Peyer's patch (tissue), 4 donors: ENCODE data around the gene MYH16. TPM values are rescaled to one million over a fixed set of nuclear protein-coding genes. Genes with fewer than 3 reads are reported as not detected.
"Not testable (repeated sequence)": the region's sequence is repeated elsewhere in the genome, so short reads cannot be mapped to it uniquely, and the experiment has no call there.

Source experiments
- DNase-seq, 3 donors: peaks; one replicate each; pipeline ENCODE4 v3.0.0-alpha.2; 2017 to 2019
- H3K27ac ChIP-seq, 4 donors: fragments of 200-600 bp; sonication (generic); one replicate each; pipeline ENCODE4 v1.5.1; 2016 to 2019
- H3K27me3 ChIP-seq, 2 donors: fragments of 200-600 bp; sonication (generic); one replicate each; pipeline ENCODE4 v1.5.1; 2019
- H3K36me3 ChIP-seq, 3 donors: fragments of 200-600 bp; sonication (generic); one replicate each; pipeline ENCODE4 v1.5.1; 2016 to 2019
- H3K4me1 ChIP-seq, 4 donors: fragments of 200-600 bp; sonication (generic); one replicate each; pipeline ENCODE4 v1.5.1; 2016 to 2019
- H3K4me3 ChIP-seq, 4 donors: fragments of 200-600 bp; sonication (generic); 1 replicate in 3 of 4; 2 replicates in 1 of 4; pipeline ENCODE4 v1.5.1; 2016 to 2019; ENCODE audit warnings: mild to moderate bottlenecking in 1 of 4
- H3K9me3 ChIP-seq, 4 donors: fragments of 200-600 bp; sonication (generic); one replicate each; pipeline ENCODE4 v1.5.1; 2016 to 2019; ENCODE audit warnings: mild to moderate bottlenecking in 1 of 4
- CTCF ChIP-seq, 6 experiments: fragments of 450-650 bp in 4 of 6; fragments of 200-600 bp in 2 of 6; sonication (generic) in 1 of 6; IDR thresholded peaks; one replicate each; pipeline ENCODE4 v1.5.1; 2017 to 2019; ENCODE audit warnings: antibody characterized with exemption in 6 of 6, mild to moderate bottlenecking in 3 of 6, moderate library complexity in 1 of 6
- POLR2A ChIP-seq, 2 donors: fragments of 450-650 bp; IDR thresholded peaks; one replicate each; pipeline ENCODE4 v1.5.1; 2017; ENCODE audit warnings: antibody characterized with exemption in 2 of 2, mild to moderate bottlenecking in 2 of 2, moderate library complexity in 2 of 2
- total RNA-seq, 4 donors: library from RNA; depleted of rRNA; stranded (reverse); fragments of >200 nt; gene quantifications; one replicate each; pipeline ENCODE4 v1.1.0, GENCODE V29; 2016

The MYH16 gene
- total RNA-seq, 4 donors from 2014 or later, result not detected

- H3K9me3 ChIP-seq, result no peaks in the 10 kb centered on the region
- H3K27ac ChIP-seq, result no peak overlapping the region
- DNase-seq, result no peak
- H3K36me3 ChIP-seq, result peaks cover 0 to 100% (median 0%) of the 10 kb centered on the region in 3 donors
- TF ChIP-seq POLR2A (IDR thresholded peaks at IDR 0.05), result no peak
- no peak for TF ChIP-seq CTCF (IDR thresholded peaks at IDR 0.05)
- no peaks in the 10 kb centered on the region for H3K4me1 ChIP-seq
- H3K4me3 ChIP-seq, result no peak overlapping the region
- H3K27me3 ChIP-seq, result no peaks in the 10 kb centered on the region
These were observed 79.6 kb downstream of the MYH16 start for GRCh38 chr7:99352247-99352646.

GRCh38 chr7:99355098-99355497 is 82.5 kb downstream of the MYH16 start:
- Histone ChIP-seq H3K4me1 (no peaks in the 10 kb centered on the region), H3K36me3 (peaks cover 0 to 100% (median 0%) of the 10 kb centered on the region in 3 donors), H3K9me3 (no peaks in the 10 kb centered on the region), H3K4me3 (no peak overlapping the region), H3K27me3 (no peaks in the 10 kb centered on the region), H3K27ac (no peak overlapping the region)
- no peak for TF ChIP-seq POLR2A (IDR thresholded peaks at IDR 0.05)
- peak in 1 of 3 donors; percentile 14 for DNase-seq

- no peaks in the 10 kb centered on the region for H3K27me3 ChIP-seq
- no peaks in the 10 kb centered on the region for H3K4me1 ChIP-seq
- H3K27ac ChIP-seq, result no peak overlapping the region
- peaks cover 0 to 100% (median 0%) of the 10 kb centered on the region in 3 donors for H3K36me3 ChIP-seq
- no peak for TF ChIP-seq CTCF (IDR thresholded peaks at IDR 0.05)
- TF ChIP-seq POLR2A (IDR thresholded peaks at IDR 0.05), result no peak
- no peak for DNase-seq
- no peak overlapping the region for H3K4me3 ChIP-seq
- no peaks in the 10 kb centered on the region for H3K9me3 ChIP-seq
These were observed 85.3 kb downstream of the MYH16 start for GRCh38 chr7:99357701-99358490.

- not testable (repeated sequence) for H3K4me1 ChIP-seq, H3K27me3 ChIP-seq, H3K9me3 ChIP-seq, DNase-seq, H3K27ac ChIP-seq, H3K4me3 ChIP-seq
- H3K36me3 ChIP-seq, result peaks cover 0 to 100% (median 0%) of the 10 kb centered on the region in 3 donors
These were observed 85.9 kb downstream of the MYH16 start for GRCh38 chr7:99358521-99358920.

- Histone ChIP-seq H3K36me3 (peaks cover 0 to 100% (median 0%) of the 10 kb centered on the region in 3 donors), H3K4me3 (no peak overlapping the region), H3K4me1 (no peaks in the 10 kb centered on the region), H3K9me3 (no peaks in the 10 kb centered on the region), H3K27ac (no peak overlapping the region), H3K27me3 (no peaks in the 10 kb centered on the region)
- no peak for DNase-seq
- TF ChIP-seq POLR2A (IDR thresholded peaks at IDR 0.05) (no peak), CTCF (IDR thresholded peaks at IDR 0.05) (no peak)
These were observed 87.0 kb downstream of the MYH16 start for GRCh38 chr7:99359465-99360154.

Other genes with a start within 250 kb of the MYH16 start
- 10 to 100 TPM; 17.2 to 85.0 (median 43.0) TPM for gene SMURF1, start 128.7 kb upstream of the MYH16 start, total RNA-seq
- gene KPNA7, start 64.7 kb upstream of the MYH16 start, total RNA-seq, result 1 to 10 TPM in 1 of 4 donors, not detected in 3; 1.4 TPM
- gene ARPC1A, start 53.1 kb downstream of the MYH16 start, total RNA-seq, result 100 to 1,000 TPM; 195 to 278 (median 225) TPM
- 100 to 1,000 TPM; 228 to 386 (median 343) TPM for gene ARPC1B, start 101.9 kb downstream of the MYH16 start, total RNA-seq
- gene PDAP1, start 135.8 kb downstream of the MYH16 start, total RNA-seq, result 10 to 100 TPM; 32.4 to 52.0 (median 40.6) TPM
- 10 to 100 TPM; 44.7 to 82.0 (median 58.4) TPM for gene BUD31, start 136.1 kb downstream of the MYH16 start, total RNA-seq
- gene PTCD1, start 166.0 kb downstream of the MYH16 start, total RNA-seq, result 1 to 10 TPM; 8.3 to 9.1 (median 8.6) TPM
- gene CPSF4, start 166.1 kb downstream of the MYH16 start, total RNA-seq, result 10 to 100 TPM; 21.4 to 42.2 (median 35.5) TPM
- gene ATP5MF, start 193.3 kb downstream of the MYH16 start, total RNA-seq, result 100 to 1,000 TPM; 352 to 597 (median 546) TPM
- 10 to 100 TPM; 23.8 to 44.8 (median 36.8) TPM for gene ZNF789, start 200.1 kb downstream of the MYH16 start, total RNA-seq
- gene ZNF394, start 227.4 kb downstream of the MYH16 start, total RNA-seq, result 10 to 100 TPM; 37.3 to 71.8 (median 58.0) TPM
- 10 to 100 TPM in 2 of 4 donors, 1 to 10 TPM in 2; 7.2 to 20.6 (median 11.7) TPM for gene ZKSCAN5, start 231.8 kb downstream of the MYH16 start, total RNA-seq